ENCODE data around the gene PPP5C. TPM values are rescaled to one million over a fixed set of nuclear protein-coding genes. Genes with fewer than 3 reads are reported as not detected.
"Not testable (repeated sequence)": the region's sequence is repeated elsewhere in the genome, so short reads cannot be mapped to it uniquely, and the experiment has no call there.

Gene PPP5C
- total RNA-seq, 1 experiment from 2014 or later: 102 TPM

DNA sequence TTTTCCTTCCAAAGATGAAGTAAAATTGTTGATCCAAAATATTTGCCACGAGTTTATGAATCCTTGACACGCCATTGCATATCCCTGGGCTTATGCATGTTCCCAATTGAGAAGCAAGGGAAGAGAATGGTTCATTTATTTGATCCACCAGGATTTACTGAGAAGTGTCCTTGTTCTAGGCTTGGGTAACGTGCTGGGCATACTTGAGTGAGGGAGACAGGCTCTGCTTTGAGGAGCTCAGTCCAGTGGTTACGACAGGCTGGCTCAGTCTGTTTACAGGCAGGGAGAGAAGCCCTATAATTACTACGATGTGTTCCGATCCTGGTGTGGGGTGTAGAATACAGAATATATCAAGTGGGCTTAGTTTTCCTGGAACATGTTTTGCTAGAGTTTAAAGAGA lies 88.1 kb downstream of the PPP5C start:
- no peak overlapping the region for H3K27ac ChIP-seq (ENCODE audit: low read depth, low read length)
- no peaks in the 10 kb centered on the region for H3K36me3 ChIP-seq (ENCODE audit: control insufficient read depth in 1 of 2, insufficient read depth in 2 of 2, low read length in 2 of 2)
- H3K4me1 ChIP-seq (ENCODE audit: control insufficient read depth in 1 of 2, insufficient read depth in 2 of 2, low read length in 2 of 2): no peaks in the 10 kb centered on the region
- H3K4me2 ChIP-seq (ENCODE audit: low read length): no peak overlapping the region
- no peaks in the 10 kb centered on the region for H4K20me1 ChIP-seq (ENCODE audit: insufficient read depth)
- no peaks in the 10 kb centered on the region for H3K9me2 ChIP-seq (ENCODE audit: insufficient read depth)
- intact Hi-C loops (cut with micrococcal nuclease): no loop called here
- RAD21 ChIA-PET (ENCODE audit: low non-redundant PET in 1 of 2, low total read pairs in 2 of 2, uncharacterized antibody in 2 of 2, unreplicated experiment in 2 of 2): no interaction called here
- CTCF ChIA-PET: no interaction called here
- no peak for DNase-seq (ENCODE audit: low read depth, low spot score)
- H3K9me3 ChIP-seq (ENCODE audit: control insufficient read depth in 1 of 2, insufficient read depth in 1 of 2, low read depth in 1 of 2, low read length in 2 of 2): no peaks in the 10 kb centered on the region
- H3K9ac ChIP-seq (ENCODE audit: low read length): no peak overlapping the region
- H3K79me2 ChIP-seq (ENCODE audit: insufficient read depth, low read length): no peaks in the 10 kb centered on the region
- POLR2A ChIA-PET: no interaction called here
- H3K27me3 ChIP-seq (ENCODE audit: insufficient read depth, low read length): no peaks in the 10 kb centered on the region
- no TSS peak for BruUV-seq (replicated peaks)
- ATAC-seq: no peak
- no peak overlapping the region for H2AFZ ChIP-seq (ENCODE audit: low read depth, low read length, poor library complexity, severe bottlenecking)
- H3K4me3 ChIP-seq (replicated peaks in 1 of 2; ENCODE audit: low read depth in 1 of 2, low read length in 2 of 2): no peak overlapping the region
- TF ChIP-seq SIN3A (IDR thresholded peaks at IDR 0.05; ENCODE audit: low read depth) (no peak), EGR1 (IDR thresholded peaks at IDR 0.05; ENCODE audit: low read depth) (no peak), CEBPB (IDR thresholded peaks at IDR 0.05; ENCODE audit: low read depth) (no peak)
- TF ChIP-seq, protein P1, sequence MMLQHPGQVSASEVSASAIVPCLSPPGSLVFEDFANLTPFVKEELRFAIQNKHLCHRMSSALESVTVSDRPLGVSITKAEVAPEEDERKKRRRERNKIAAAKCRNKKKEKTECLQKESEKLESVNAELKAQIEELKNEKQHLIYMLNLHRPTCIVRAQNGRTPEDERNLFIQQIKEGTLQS (IDR thresholded peaks at IDR 0.05): no peak

DNA sequence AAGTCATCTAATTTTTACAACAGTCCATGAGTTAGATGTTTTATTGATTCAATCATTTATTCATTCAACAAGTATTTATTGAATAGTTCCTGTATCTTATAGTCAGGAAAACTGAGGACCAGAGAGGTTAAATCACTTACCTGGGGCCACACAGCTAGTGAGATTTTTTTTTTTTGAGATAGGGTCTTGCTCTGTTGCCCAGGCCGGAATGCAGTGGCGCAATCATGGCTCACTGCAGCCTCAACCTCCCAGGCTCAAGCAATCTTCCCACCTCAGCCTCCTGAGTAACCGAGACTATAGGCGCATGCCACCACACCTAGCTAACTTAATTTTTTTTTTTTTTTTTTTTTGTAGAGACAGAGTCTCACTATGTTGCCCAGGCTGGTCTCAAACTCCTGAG lies 88.8 kb downstream of the PPP5C start:
- CTCF ChIA-PET; H3K4me1 ChIP-seq (ENCODE audit: control insufficient read depth in 1 of 2, insufficient read depth in 2 of 2, low read length in 2 of 2); POLR2A ChIA-PET; H3K9me2 ChIP-seq (ENCODE audit: insufficient read depth); H3K79me2 ChIP-seq (ENCODE audit: insufficient read depth, low read length); H3K9me3 ChIP-seq (ENCODE audit: control insufficient read depth in 1 of 2, insufficient read depth in 1 of 2, low read depth in 1 of 2, low read length in 2 of 2); H3K9ac ChIP-seq (ENCODE audit: low read length); H3K27ac ChIP-seq (ENCODE audit: low read depth, low read length); H3K4me3 ChIP-seq (replicated peaks in 1 of 2; ENCODE audit: low read depth in 1 of 2, low read length in 2 of 2); intact Hi-C loops (cut with micrococcal nuclease); H3K4me2 ChIP-seq (ENCODE audit: low read length); ATAC-seq; H2AFZ ChIP-seq (ENCODE audit: low read depth, low read length, poor library complexity, severe bottlenecking); H4K20me1 ChIP-seq (ENCODE audit: insufficient read depth); BruUV-seq (replicated peaks); H3K27me3 ChIP-seq (ENCODE audit: insufficient read depth, low read length); DNase-seq (ENCODE audit: low read depth, low spot score); H3K36me3 ChIP-seq (ENCODE audit: control insufficient read depth in 1 of 2, insufficient read depth in 2 of 2, low read length in 2 of 2): not testable (repeated sequence)
- RAD21 ChIA-PET (ENCODE audit: low non-redundant PET in 1 of 2, low total read pairs in 2 of 2, uncharacterized antibody in 2 of 2, unreplicated experiment in 2 of 2): interaction anchor here in 1 of 2 experiments (0.7 kb wide), 1 partner anchor 34 kb away, joined by 3 read pairs; no protein-coding TSS in a partner anchor

Other genes starting within 250 kb of the PPP5C start
- gene IGFL3, start 222.4 kb upstream of the PPP5C start, total RNA-seq (2021; ENCODE audit: unreplicated experiment): not detected
- not detected for gene IGFL2, start 198.8 kb upstream of the PPP5C start, total RNA-seq (2021; ENCODE audit: unreplicated experiment)
- gene IGFL1, start 117.3 kb upstream of the PPP5C start, total RNA-seq (2021; ENCODE audit: unreplicated experiment): not detected
- 0.98 TPM for gene HIF3A, start 50.0 kb upstream of the PPP5C start, total RNA-seq (2021; ENCODE audit: unreplicated experiment)
- gene CCDC8, start 66.5 kb downstream of the PPP5C start, total RNA-seq (2021; ENCODE audit: unreplicated experiment): 0.10 TPM
- not detected for gene PNMA8C, start 81.8 kb downstream of the PPP5C start, total RNA-seq (2021; ENCODE audit: unreplicated experiment)
- not detected for gene PNMA8A, start 124.5 kb downstream of the PPP5C start, total RNA-seq (2021; ENCODE audit: unreplicated experiment)
- gene PNMA8B, start 148.8 kb downstream of the PPP5C start, total RNA-seq (2021; ENCODE audit: unreplicated experiment): 0.10 TPM

Data from HCT116 (cell line).